BJ (cell line): Measurements from ENCODE around the gene RBP3. TPM values are rescaled to one million over a fixed set of nuclear protein-coding genes. Genes with fewer than 3 reads are reported as not detected.

Source experiments
- CTCF ChIA-PET: fragments of 350-600 bp; formaldehyde crosslinking; extraction: SDS; loops from one replicate; lab custom pipeline; 2021; ENCODE audit warnings: antibody characterized with exemption, inconsistent platforms; lab: Yijun Ruan, JAX
- POLR2A ChIA-PET: fragments of 300-600 bp; sonication (Branson Sonifier 250); formaldehyde crosslinking; extraction: SDS; loops from one replicate; lab custom pipeline; 2021; ENCODE audit warnings: antibody characterized with exemption; lab: Charles Lee
- DNase-seq: peaks from one replicate; pipeline ENCODE4 v3.0.0-alpha.2; 2011; ENCODE audit warnings: low read depth
- H3K27me3 ChIP-seq: 2 replicates; pipeline ENCODE4 v1.6.0; 2011; ENCODE audit warnings: low read length; ENCODE audit not compliant: control insufficient read depth, insufficient read depth
- H3K36me3 ChIP-seq: 2 replicates; pipeline ENCODE4 v1.5.1; 2011; ENCODE audit warnings: low read length; ENCODE audit not compliant: control insufficient read depth, insufficient read depth
- H3K4me3 ChIP-seq: 2 replicates; pipeline ENCODE4 v1.5.1; 2011; ENCODE audit warnings: low read depth, mild to moderate bottlenecking, control low read depth, low read length
- CTCF ChIP-seq: IDR thresholded peaks from 2 replicates; pipeline ENCODE4 v1.5.1; 2011; ENCODE audit warnings: low read depth, mild to moderate bottlenecking, control low read depth, inconsistent platforms, low read length, moderate library complexity; ENCODE audit not compliant: insufficient read depth
- polyA plus RNA-seq: library from polyadenylated mRNA; depleted of rRNA; stranded (reverse); fragments of >200 nt; gene quantifications from 2 replicates; pipeline ENCODE4 v1.2.3, GENCODE V29; 2011

The RBP3 gene
- polyA plus RNA-seq, 1 experiment = not detected

GRCh38 chr10:47389619-47390018 is 41.5 kb downstream of the RBP3 start:
- TF ChIP-seq CTCF = no peak

GRCh38 chr10:47396311-47396717 is 48.2 kb downstream of the RBP3 start:
- CTCF ChIA-PET = interaction anchor here (0.6 to 1.6 kb wide), 2 partner anchors 12 to 45 kb away, joined by 3 to 10 read pairs; partner anchors contain the start of gene ZNF488
- DNase-seq = no peak
- no peak for TF ChIP-seq CTCF
- no peaks in the 10 kb centered on the region for H3K36me3 ChIP-seq
- H3K27me3 ChIP-seq = no peaks in the 10 kb centered on the region
- POLR2A ChIA-PET = no interaction called here
- no peak overlapping the region for H3K4me3 ChIP-seq

More at GRCh38 chr10:47389619-47390018, 41.5 kb downstream of the RBP3 start:
- Histone ChIP-seq H3K27me3 (no peaks in the 10 kb centered on the region), H3K36me3 (no peaks in the 10 kb centered on the region), H3K4me3 (no peak overlapping the region)
- POLR2A ChIA-PET = no interaction called here
- DNase-seq = no peak
- CTCF ChIA-PET = no interaction called here

GRCh38 chr10:47397256-47397655 is 49.1 kb downstream of the RBP3 start:
- Histone ChIP-seq H3K36me3 (no peaks in the 10 kb centered on the region), H3K27me3 (no peaks in the 10 kb centered on the region), H3K4me3 (no peak overlapping the region)
- no peak for DNase-seq
- TF ChIP-seq CTCF = no peak
- CTCF ChIA-PET = no interaction called here
- POLR2A ChIA-PET = no interaction called here

GRCh38 chr10:47400251-47400650 is 52.1 kb downstream of the RBP3 start:
- POLR2A ChIA-PET = no interaction called here

GRCh38 chr10:47400786-47401185 is 52.6 kb downstream of the RBP3 start:
- Histone ChIP-seq H3K27me3 (no peaks in the 10 kb centered on the region), H3K36me3 (no peaks in the 10 kb centered on the region), H3K4me3 (no peak overlapping the region)
- CTCF ChIA-PET = interaction anchor here (1.4 kb wide), 1 partner anchor 30 kb away, joined by 3 read pairs; no protein-coding TSS in a partner anchor
- TF ChIP-seq CTCF = no peak
- DNase-seq = no peak
- POLR2A ChIA-PET = no interaction called here

More at GRCh38 chr10:47400251-47400650, 52.1 kb downstream of the RBP3 start:
- Histone ChIP-seq H3K4me3 (no peak overlapping the region), H3K36me3 (no peaks in the 10 kb centered on the region), H3K27me3 (no peaks in the 10 kb centered on the region)
- CTCF ChIA-PET = interaction anchor here (1.4 kb wide), 1 partner anchor 30 kb away, joined by 3 read pairs; no protein-coding TSS in a partner anchor
- no peak for TF ChIP-seq CTCF
- no peak for DNase-seq
